Measurements from ENCODE around the gene MXD1.
"Not testable (repeated sequence)": the region's sequence is repeated elsewhere in the genome, so short reads cannot be mapped to it uniquely, and the experiment has no call there.

The MXD1 gene, protein sequence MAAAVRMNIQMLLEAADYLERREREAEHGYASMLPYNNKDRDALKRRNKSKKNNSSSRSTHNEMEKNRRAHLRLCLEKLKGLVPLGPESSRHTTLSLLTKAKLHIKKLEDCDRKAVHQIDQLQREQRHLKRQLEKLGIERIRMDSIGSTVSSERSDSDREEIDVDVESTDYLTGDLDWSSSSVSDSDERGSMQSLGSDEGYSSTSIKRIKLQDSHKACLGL

DNA sequence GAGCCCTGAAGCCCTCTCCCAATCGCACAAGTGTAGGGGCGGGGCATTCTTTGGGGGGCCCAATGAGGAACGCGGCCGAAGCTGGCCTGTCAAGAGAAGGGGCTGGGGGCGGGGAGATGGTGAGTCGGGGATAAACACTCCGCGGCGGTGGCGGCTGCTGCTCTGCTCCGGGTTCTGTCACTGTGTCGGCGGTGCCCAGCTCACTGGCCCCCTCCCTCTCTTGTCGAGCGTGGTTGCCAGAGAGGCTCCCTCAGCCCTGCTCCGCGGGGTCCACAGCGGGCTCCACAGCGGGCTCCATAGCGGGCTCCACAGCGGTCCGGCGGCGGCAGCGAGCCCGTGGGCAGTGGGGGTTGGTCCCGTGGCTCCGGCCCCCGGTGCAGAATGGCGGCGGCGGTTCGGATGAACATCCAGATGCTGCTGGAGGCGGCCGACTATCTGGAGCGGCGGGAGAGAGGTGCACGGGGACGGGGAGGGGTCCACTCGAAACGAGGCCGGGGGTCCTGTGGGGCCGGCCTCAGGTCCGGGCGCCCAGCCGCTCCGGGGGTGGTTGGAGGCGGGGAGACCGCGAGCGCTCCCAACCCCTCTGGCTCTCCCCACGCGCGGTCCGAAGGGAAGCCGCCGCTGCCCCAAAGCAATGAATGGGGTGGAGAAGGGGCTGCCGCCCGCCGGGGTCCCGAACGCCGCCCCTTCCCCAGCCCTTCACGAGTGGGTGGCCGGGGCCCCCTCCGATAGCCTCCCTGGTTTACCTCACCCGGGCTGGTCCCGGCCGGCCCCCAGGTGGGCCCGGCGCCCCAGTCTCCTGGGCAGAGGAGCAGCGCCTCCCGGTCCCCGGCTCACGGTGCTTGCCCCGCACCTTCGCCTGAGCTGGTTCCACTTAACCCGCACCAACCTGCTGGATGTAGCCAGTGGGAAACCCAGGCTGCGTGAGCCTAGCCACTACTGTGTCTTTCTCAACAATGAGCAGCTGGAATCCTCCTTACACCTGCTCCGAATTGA, at the start of gene MXD1:
Gene MXD1, plus strand, starts transcription at position 160 of the 996 bp plus-strand sequence. Its CDS starts 222 bp downstream, at position 382.
- DNase-seq, result peak; percentile 62

DNA sequence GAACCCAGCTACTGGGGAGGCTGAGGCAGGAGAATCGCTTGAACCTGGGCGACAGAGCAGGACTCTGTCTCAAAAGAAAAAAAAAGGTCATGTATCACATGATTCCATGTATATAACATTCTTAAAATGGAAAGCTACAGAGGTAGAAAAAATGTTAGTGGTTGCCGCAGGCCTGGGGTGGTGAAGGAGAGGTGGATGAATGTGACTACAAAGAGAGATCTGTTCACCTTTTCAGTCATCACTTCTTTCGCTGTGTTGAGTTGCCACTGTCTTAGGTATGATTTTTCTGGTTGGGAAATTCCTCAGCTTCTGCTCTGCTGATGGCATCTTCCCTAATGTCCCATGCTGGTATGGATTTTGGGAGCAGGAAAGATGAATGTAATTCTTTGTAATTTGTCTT, 26.5 kb upstream of the MXD1 start:
- no peak for DNase-seq

DNA sequence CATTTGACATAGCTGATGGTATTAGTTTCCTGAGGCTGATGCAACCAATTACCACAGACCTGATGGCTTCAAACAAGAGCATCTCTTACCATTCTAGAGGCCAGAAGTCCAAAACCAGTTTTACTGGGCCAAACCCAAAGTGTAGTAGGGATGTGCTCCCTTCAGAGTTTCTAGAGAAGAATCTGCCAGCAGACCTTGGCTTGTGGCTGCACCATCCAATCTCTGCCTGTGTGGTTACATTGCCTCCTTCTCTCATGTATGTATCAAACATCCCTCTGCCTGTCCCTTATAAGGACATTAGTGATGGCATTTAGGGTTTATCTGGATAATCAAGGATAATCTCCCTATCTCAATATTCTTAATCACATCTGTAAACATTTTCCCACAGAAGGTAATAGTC, 25.6 kb upstream of the MXD1 start:
- DNase-seq, result no peak

DNA sequence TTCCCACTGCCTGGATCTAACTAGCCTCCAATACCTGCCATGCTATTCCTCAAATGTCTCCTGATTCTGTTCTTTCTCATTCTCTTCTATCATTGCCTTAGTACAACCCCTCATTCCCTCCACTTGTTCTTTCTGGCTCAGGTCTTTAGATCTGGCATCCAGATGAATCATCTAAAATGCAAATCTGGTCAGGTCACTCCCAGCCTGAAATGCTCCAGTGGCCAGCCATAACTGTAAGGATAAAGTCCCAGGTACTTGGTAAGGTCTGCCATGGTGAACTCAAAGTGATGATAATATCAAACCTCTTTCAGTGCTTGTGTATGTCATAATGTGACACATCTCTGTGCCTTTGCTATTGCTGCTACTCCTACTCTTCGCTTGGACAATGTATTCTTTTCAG, 24.0 kb upstream of the MXD1 start:
- peak; percentile 13 for DNase-seq

DNA sequence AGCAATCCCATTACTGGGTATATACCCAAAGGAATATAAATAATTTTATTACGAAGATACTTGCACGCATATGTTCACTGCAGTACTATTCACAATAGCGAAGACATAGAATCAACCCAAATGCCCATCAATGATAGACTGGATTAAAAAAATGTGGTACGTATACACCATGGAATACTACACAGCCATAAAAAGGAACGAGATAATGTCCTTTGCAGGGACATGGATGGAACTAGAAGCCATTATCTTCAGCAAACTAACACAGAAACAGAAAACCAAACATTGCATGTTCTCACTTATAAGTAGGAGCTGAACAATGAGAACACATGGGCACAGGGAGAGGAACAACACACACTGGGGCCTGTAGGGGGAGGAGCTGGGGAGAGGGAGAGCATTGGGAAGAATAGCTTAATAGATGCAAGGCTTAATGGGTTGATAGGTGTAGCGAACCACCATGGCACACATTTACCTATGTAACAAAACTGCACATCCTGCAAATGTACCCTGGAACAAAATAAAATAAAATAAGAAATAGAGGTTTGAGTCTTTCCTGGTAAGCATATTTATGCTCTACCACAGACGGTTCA, 22.0 kb upstream of the MXD1 start:
- DNase-seq, result peak; percentile 33

DNA sequence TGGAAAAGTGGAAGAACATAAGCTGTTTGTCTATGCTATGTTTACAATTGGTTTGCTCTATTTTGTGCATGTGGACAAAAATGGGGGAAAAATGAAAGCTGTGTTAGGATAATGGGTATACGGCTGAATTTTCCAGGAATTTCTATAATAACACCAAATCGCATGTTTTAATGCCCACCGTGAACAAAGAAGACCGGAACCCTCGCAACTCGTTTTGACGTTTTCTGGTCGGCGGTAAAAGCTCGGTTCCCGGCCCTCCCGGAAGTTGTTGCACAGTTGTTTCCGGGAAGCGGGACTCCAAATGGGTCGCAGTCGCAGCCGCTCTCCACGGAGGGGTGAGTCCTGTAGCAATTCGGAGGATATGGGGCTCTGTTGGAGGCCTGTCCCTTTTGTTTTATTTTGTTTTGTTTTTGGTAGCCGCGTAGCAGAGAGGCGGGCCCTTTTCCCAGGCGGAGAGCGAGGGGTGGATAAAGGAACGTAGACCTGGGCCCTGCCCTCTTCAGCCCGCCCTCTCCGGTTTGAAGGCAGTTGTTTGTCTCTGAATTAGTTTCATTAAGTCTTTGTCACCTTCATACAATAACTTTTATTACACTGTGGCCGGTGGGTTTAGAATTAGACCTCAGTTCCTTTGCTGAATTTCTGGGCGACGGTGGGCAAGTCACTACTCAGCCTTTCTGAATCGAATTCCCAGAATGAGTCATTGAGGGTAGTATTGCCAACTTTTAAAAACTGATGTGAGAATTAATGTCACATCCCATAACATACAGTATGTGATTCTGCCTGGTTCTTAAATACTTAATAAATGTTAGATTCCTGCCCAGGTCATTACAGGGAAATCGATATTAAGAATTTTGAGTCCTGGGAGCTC, 21.0 kb upstream of the MXD1 start, which contains the start of gene SNRNP27:
Gene SNRNP27, plus strand, starts transcription at position 273 of the 868 bp plus-strand sequence. Its CDS starts 29 bp downstream, at position 302.
- DNase-seq, result peak; percentile 91

DNA sequence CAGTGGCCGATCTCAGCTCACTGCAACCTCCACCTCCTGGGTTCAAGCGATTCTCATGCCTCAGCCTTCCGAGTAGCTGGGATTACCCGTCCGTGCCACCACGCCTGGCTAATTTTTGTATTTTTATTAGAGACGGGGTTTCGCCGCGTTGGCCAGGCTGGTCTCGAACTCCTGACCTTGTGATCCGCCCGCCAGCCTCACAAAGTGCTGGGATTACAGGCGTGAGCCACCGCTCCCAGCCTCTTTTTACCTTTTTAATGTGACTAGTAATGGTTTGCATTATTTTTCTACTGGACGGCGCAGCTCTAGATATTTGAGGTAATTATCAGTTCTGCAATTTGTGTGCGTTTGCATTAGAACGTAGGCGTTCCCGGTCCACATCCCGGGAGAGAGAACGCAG, 20.2 kb upstream of the MXD1 start:
- DNase-seq, result not testable (repeated sequence)

DNA sequence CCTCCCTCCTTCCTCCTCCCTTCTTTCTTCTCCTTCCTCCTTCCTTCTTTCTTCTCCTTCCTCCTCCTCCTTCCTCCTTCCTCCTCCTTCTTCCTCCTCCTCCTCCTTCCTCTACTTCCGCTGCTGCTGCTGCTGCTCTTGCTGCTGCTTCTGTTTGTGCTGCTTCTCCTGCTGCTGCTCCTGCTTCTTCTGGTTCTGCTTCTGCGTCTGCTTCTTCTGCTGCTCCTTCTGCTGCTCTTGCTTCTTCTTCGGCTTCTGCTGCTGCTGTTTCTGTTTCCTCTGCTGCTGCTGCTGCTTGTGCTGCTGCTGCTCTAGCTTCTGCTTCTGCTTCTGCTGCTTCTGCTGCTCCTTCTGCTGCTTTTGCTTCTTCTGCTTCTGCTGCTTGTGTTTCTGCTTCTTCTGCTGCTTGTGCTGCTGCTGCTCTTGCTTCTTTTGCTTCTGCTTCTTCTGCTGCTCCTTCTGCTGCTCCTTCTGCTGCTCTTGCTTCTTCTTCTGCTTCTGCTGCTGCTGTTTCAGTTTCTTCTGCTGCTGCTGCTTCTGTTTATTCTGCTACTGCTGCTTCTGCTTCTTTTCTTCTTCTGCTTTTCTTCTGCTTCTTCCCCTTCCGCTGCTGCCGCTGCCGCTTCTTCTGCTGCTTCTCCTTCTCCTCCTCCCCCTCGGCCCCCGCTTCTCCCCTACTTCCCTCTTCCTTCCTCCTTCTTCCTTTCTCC, 12.5 kb upstream of the MXD1 start:
- no peak for DNase-seq

DNA sequence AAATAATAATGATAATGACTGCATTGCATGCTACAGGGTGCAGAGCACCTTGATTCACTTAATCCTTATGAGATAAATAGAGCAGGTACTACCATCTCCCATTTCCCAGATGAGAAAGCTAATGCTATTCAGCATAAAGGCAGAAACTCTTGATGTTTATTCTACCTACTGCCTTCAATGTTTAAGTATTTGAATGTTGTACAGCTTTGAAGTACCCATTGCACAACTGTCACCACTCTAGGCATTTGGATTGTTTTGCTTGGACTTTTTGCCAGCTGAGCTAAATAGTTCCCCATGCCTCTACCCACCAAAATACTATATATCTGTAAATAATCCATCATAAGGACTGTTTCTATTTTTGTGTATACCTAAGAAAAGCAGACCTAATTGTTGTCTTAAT, 7.7 kb upstream of the MXD1 start:
- DNase-seq, result no peak

DNA sequence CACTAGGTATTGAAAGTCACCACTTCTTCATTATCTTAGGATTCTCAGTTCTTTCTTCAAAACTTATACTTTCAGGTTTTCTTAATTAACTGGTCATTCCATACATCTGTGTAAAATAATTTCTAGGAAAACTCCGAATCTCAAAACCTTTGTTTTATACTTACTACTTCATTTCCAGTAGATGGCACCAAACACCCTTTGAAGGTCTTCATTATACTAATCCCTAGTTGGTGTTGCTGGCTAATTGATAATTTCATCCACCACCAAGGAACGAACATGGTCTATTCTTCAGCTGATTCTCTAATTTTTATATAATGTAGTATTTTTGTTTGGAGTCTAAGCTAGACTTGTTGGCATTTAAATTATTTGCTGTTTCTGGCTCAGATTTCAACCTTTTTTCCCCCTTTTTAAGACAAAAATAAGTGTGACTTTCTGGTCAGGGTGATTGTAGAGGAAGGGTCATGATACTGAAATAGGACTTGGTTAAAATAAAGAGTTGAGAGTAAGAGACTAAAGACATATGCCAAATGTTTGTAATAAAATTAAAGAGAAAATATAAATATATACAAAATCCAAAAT, 2.8 kb upstream of the MXD1 start:
- peak; percentile 85 for DNase-seq

DNA sequence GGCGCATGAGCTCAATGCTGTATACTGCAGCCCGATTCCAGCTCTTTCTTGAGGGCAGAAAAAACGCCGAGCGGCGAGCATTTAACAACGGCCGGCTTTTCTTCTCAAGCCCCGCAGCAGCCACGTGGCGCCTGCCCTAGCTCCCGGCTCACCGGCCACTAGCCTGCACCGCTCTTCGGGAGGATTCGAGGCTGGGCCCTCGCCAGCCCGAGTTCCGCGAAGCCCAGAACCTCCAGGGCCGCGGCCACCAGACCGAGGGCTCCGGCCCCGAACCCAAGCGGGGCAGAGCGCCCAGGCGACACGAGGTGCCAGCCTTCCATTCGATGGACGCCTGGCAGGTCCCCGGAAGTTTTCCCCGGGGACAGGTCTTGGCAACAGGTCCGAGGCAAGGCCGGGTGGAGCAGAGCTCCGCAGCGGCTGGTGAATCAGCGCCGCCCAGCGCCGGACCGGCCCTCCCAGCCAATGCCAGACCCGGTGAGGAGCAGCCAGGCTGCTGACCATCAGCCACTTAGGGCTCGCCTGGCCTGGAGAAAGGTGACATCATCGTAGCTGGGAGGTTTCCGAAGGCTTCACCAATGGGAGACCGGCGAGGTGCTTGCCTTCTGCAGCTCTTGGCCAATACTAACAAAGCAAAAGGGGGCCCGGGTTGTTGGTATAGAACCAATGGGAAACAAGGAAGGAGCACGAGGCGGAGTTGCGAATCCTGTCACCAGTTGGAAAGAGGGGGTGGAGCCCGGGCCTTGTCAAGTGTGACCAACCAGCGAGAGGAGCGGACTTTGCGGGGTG, 552 bp upstream of the MXD1 start:
- peak; percentile 100 for DNase-seq

DNA sequence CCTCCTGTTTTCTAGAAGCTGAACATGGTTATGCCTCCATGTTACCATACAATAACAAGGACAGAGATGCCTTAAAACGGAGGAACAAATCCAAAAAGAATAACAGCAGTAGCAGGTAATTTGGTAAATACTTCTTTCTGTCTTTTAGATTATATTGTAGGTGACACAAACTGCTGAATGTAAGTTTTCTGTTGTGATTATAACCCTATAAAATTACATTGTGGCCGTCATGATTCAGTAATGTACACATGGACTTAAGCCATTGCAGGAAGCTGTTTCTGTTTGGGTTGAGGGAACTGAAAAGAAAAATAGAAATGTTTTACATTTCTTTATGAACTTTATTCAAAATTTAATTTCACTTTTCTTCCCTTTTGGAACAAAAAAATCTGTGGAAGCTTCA, 1.2 kb downstream of the MXD1 start:
- DNase-seq, result peak; percentile 29

DNA sequence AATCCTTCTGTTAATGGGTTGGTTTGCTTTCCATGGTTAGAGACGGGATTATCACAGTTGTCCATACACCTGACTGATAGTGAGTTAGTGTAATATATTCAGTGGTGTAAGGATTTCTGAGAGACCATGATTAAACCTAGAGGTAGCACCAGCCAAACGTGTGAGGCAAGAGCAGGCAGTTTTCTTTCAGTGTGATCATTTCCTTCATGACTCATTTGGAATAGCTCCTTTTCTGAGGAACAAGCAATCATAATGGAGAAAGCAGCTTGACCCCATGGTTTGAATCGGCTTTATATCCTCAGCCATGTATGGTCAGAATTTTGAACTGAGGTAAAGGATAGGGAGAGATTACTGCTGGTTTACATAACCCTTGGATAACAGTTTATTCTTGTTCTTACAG, 2.9 kb downstream of the MXD1 start:
- DNase-seq, result no peak

DNA sequence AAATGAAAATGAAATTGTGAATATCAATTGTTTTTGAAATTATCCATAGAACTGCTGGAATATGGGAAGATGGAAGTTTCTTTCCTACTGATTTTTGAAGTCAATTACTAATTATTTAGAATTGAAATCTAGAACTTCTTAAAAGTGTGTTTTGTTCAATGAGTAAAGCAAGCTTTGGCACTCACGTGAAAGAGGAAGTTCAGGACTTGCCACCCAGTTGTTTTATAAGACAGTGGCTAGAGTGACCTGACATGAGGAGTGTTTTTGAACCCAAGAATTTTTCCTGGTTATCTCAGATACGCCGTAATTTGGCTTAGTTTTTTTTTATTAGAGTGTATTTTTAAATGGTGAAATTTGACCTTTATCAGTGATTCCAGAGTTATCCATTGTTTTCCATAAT, 3.5 kb downstream of the MXD1 start:
- no peak for DNase-seq

DNA sequence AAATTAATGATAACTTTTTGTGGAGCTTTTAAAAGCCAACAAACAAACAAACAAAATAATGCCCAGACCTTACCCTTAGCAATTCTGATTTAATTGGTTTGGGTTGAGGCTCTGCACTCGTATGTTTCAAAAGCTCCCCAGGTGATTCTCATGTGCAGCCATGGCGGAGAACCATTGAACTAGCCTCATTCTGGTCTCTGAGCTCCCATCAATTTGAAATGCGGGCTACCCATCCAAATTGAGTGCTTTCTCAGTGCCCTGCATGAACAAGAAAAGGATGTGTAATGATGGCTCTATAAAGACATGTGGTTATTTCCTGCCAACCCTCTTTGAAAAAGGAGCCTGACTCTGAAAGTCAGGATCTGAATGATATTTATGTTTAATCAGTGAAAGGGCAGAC, 8.2 kb downstream of the MXD1 start:
- no peak for DNase-seq

DNA sequence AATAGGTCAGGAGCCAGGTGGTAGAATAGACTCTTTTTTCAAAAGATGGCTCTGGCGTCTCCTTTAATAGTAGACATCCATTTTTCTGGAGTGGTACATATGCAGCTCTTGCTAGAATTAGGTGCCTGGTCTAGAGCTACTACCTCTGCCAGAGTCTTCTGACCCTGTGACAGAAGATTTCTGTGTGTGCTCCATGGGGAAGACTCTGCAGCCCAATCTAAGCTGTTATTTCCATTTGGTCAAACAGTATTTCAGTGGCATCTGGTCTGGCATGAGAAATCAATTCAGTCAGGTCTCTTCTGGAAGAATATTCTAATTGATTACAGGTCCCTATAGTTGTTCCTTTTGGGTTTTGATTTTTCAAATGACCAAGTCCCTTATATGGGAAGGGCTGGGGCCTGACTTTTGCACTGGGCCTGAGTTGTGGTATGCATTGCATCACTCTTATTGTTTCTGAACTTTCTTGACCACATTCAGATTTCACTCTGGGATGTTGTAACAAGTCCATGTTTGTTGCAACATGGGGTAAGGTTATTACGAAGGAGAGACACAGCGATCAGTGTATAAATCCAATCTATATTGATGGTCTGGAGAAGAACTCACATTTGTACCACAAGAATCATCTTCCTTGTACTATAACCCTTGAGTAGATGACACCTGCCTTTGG, 12.1 kb downstream of the MXD1 start:
- no peak for DNase-seq

DNA sequence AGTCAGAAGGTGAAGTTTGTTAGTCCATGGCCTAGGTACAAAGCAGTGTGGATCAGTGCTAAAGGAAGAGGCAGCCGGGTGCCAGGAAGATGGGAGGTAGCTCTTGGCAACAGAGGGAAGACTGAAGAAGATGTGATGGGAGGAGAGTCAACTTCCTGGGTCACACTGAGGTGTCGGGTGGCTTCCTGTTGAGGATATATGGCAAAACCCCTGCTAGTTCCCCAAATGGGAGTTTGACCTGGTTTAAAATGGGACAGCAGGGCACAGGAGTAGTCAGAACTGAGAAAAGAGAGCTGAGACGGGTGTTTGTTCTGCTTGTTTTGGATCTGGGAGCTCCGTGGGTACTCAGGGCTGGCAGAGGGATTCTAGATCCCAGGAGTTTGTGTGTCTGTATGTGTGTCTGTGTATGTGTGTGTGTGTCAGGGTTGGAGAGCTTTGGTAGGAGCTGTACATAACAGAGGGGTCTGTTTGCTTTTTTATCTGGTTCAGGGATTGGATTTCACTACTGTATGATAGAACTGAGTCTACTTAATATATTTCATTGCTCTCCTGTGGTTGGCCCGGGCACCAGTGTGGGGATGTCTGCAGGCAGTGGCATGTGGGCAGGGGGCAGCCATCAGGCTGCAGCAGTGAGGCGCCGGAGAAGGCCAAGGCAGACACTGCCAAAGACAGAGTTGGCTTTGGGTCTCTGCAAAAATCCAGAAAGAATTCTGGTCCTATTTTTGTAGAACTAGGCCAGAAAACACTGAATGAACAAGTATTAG, 17.1 kb downstream of the MXD1 start:
- DNase-seq, result no peak

DNA sequence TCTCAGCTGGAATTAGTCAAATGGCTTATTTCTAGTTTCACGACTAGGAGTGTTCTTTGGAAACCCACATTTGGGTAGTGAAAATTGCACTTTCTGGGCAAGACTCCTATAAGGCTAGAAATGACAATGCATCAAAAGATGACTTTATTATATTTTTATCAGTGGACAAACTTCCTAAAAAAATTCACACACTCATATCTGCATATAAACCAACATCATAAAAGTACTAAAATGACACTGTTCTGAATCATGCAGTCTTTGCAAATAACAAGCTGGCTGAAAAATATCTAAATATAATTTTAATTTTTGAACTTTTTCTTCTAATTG, 17.6 kb downstream of the MXD1 start:
- DNase-seq, result no peak

DNA sequence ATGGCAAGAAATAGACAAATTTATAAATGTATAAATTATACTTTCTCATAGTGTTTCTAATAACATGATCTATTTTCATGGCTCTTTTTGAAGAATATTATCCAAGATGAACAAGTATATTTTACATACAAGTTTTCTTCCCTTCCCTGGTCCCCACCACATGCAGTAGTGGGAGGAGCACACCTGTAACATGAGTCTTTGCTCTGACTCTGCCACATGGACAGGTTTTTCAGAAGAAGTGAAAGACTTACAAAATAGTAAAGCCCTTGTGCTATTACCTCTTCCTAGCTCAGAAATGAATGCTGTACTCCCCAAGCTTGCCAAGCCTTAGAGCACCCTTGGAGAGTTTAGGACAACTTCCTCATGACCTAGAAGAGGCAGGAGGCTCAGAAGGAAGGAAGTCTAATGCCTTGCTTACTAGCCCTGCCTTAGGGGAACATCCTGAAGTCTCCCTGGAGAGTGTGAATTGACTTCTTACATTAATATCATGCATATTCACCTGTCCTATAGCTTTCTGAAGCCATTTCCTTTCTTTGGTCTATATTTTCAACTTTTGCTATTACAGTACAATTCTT, 18.4 kb downstream of the MXD1 start:
- DNase-seq, result peak; percentile 20
